EH (cell line): ENCODE measurements around the gene CEACAM8.
"Not testable (repeated sequence)": the region's sequence is repeated elsewhere in the genome, so short reads cannot be mapped to it uniquely, and the experiment has no call there.

ENCODE experiments used
- DNase-seq: peaks from one replicate; pipeline ENCODE4 v3.0.0-alpha.2; 2015; ENCODE audit warnings: low read depth

Gene CEACAM8

GRCh38 chr19:42594617-42595489, at the start of gene CEACAM8:
CEACAM8 (minus strand) TSS chr19:42594924; CDS start chr19:42594828, 96 bp downstream.
- no peak for DNase-seq

DNA sequence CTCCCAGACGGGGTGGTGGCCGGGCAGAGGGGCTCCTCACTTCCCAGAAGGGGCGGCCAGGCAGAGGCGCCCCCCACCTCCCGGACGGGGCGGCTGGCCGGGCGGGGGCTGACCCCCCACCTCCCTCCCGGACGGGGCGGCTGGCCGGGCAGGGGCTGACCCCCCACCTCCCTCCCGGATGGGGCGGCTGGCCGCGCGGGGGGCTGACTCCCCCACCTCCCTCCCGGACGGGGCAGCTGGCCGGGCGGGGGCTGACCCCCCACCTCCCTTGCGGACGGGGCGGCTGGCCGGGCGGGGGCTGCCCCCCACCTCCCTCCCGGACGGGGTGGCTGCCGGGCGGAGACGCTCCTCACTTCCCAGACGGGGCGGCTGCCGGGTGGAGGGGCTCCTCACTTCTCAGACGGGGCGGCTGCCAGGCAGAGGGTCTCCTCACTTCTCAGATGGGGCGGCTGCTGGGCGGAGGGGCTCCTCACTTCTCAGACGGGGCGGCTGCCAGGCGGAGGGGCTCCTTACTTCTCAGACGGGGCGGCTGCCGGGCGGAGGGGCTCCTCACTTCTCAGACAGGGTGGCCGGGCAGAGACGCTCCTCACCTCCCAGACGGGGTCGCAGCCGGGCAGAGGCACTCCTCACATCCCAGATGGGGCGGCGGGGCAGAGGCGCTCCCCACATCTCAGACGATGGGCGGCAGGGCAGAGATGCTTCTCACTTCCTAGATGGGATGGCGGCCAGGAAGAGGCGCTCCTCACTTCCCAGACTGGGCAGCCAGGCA, 44.8 kb upstream of the CEACAM8 start:
- DNase-seq, result not testable (repeated sequence)

DNA sequence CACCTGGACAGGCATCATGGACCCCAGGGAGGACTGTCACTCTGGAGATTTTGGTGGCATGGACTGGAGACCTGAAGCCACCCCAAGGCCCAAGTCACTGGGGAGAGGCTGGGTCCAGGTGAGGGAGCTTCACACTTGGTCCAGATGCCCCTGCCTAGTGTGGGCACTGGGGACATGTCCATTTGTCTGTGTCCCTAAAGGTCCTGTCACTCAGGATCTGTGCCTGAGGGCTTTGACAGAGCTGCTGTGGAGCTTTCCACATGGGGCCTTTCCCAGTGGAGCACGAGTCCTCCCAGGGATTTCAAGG, 40.5 kb upstream of the CEACAM8 start:
- DNase-seq, result no peak

- peak; percentile 52 for DNase-seq
Measured at GRCh38 chr19:42634409-42635232, 39.9 kb upstream of the CEACAM8 start.

DNA sequence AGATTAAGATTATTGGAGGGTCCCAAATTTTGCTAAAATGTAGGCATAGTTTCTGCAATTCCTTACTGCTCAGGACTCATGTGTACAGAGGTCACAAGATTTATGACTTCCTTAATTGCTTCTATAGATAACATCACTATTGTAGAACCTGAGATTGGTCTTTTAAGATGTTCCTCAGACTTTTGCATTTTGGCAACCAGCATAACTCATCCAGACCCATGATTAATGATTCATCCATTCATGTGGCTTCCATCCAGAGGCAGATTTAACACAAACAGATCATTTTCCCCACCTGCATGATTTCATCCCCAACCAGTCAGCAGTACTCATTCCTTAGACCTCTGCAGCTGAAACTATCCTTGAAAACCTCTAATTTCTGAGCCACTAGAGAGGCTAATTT, 34.5 kb upstream of the CEACAM8 start:
- no peak for DNase-seq

DNA sequence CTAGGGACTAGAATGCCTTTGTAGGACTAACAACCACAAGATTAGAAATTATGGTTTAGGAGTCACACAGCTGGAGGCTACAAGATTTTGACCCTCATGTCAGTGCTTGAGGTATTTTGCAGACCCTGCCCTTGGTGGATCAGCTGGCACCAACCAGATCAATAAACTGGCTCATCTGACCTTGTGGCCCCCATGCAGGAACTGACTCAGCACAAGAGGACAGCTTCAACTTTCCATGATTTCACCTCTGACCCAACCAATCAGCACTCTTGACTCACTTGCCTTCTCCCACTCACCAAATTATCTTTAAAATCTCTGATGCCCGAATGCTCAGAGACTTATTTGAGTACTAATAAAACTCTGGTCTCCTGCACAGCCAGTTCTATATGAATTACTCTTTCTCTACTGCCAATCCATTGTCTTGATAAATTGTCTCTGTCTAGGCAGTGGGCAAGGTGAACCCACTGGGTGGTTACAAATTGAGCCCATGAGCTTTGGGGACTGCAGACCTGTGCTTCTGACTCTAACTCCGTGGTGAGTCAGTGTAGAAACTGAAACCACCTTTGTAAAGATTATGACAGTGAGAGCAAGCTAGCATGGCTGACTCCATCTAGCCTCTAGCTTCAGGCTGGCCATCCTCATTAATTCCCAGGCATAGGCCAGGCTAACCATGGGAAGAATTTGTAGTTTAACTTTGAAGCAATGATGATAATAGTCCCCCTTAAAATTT, 33.9 kb upstream of the CEACAM8 start:
- no peak for DNase-seq

GRCh38 chr19:42627916-42628315, 33.2 kb upstream of the CEACAM8 start:
- no peak for DNase-seq

- DNase-seq, result no peak
Measured at GRCh38 chr19:42626181-42626580, 31.5 kb upstream of the CEACAM8 start.

DNA sequence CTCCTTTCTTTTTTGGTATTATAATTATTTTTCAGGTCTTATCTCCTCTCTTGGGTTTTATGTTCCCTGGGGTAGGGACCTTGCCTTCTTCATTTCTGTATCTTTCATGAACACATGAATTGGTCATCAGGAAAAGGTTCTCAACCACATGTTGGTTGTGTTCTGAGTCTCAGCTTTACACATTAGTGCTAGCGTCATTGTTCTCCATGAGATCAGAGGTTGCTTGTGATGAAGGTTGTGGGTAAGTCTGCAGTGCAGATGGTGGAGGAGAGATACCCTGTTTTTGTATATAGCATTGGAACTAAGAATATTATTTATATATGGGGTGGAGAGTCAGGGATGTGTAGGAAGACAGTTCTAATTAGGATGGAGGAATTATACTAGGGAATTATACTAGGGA, 24.5 kb upstream of the CEACAM8 start:
- no peak for DNase-seq

DNA sequence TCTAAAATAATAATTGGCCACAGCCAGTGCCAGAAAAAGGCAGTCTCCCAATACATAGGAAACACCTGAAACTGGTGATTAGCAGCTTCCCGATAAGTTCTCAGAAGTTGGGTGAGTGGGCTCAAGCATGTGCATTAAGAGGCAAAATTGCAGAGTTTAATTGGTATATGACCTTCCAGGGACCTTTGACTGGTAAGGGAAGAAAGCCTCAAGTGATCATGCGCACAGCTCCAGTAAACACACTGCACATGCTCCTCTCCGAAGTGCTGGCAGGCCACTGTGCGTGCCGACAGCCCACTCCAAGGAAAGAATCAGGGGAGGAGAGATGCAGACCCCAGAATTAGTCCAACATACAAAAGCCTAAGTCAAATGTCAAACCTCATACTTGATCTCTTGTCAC, 18.9 kb upstream of the CEACAM8 start:
- no peak for DNase-seq

DNA sequence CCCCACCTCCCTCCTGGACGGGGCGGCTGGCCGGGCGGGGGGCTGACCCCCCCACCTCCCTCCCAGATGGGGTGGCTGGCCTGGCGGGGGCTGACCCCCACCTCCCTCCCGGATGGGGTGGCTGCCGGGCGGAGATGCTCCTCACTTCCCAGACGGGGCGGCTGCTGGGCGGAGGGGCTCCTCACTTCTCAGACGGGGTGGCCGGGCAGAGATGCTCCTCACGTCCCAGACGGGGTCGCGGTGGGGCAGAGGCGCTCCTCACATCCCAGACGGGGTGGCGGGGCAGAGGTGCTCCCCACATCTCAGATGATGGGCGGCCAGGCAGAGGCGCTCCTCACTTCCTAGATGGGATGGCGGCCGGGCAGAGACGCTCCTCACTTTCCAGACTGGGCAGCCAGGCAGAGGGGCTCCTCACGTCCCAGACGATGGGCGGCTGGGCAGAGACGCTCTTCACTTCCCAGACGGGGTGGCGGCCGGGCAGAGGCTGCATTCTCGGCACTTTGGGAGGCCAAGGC, 15.7 kb upstream of the CEACAM8 start:
- not testable (repeated sequence) for DNase-seq

DNA sequence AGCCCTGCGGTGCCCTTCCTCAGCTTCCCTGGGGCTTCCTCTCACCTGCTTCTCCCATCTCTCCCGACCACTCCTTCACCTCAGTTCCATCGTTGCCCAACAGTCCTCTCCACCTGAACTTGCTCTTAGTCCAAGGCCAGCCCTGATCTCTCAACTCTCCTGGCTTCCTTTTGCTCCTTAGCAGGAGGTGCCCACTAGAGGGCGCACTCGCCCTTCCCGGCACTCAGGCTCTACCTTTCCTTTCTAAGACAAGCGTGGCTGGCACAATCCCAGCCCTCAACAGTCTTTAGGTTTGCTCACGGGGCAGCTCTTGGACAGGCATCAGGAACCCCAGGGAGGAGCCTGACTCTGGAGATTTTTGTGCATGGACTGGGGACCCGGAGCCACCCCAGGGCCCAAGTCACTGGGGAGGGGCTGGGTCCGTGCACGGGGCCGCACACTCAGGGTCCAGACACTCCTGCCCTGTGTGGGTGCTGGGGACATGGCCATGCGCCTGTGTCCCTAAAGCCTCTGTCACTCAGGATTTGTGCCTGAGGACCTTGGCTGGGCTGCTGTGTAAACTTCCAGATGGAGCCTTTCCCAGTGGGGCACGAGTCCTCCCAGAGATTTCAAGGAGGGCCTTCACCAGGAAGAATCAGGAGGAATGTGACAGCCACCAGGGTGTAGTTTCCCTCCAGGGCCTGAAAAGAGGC, 12.1 kb upstream of the CEACAM8 start:
- peak; percentile 50 for DNase-seq

GRCh38 chr19:42601811-42602443, 7.2 kb upstream of the CEACAM8 start:
- DNase-seq, result peak; percentile 61

DNA sequence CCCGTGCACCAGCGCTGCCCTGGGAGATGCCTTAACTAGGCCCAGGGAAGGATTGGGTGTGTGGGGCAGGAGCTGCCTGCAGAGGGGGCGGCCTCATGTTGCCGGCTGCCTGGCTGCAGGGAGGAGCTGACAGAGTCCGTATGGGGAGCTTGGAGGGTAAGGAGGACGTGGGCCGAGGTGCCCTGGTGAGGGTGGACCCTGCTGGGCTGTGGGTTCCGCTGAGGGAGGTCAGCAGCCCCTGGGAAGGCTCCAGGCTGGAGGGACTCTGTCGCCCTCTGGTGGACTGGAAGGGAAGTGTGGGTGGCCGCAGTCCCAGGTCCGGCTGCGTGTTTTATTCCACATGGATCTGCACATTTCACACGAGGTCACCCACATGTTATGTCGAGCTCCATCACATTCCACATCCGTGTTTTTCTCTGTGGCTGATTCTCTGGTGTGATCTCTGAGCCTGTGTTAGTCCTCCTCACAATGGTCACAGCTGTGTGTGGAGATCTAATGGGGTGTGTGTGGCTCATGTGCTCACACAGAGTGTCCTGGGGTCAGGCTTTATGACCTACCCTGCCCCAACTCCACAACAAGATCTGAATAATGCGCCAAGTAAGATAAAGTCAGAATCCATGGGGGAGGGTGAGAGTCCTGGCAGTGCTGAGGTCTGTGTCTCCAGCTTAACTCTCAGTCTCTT, 1.8 kb upstream of the CEACAM8 start:
- DNase-seq, result peak; percentile 28

DNA sequence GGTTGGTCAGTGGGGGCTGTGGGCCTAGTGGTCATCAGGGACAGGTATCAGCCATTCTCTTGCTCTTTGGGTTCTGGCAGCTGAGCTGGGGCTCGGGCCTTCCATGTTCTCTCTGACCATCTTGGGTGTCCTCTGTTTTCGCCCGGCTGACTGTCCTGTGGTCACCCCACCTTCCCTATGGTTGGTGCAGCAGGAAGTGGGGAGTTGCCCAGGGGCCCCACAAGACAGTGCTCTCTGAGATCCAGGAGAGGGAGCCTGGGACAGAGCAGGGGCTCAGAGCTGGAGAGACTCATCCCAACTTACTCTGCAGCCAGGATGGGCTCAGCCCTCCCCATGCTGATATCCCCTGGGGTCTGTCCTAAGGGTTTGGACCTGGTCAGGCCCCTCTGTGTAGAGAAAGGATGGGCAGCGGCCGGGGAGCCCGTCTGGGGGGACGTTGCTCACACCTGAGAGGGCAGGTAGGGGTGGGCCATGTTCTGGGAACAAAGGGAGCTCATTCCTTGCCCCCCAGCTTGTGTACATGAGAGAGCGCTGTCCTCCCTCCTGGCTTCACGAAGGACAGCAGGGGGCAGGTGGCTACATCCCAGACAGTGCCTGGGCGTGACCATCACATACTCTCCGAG, 937 bp upstream of the CEACAM8 start:
- DNase-seq, result no peak

DNA sequence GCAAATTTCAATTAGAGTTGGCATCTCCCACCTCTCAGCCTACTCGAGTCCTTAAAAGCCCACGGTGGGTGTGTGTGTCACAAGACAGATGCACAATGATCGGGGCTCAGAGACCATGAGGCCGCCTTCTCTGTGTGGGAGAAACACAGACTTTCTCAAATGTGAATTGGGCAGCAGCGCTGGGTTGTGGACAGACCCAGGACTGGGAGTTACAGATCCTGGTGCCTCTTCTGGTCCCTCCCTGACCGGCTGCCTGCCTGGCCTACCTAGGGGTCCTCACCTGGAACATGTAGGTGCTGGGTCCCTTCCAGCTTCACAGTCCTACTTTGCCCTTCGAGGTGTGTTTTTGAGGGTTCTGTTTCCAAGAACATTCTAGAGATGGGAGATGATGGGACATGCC, 4.9 kb downstream of the CEACAM8 start:
- DNase-seq, result no peak

- DNase-seq, result no peak
Measured at GRCh38 chr19:42584466-42584865, 10.3 kb downstream of the CEACAM8 start.

DNA sequence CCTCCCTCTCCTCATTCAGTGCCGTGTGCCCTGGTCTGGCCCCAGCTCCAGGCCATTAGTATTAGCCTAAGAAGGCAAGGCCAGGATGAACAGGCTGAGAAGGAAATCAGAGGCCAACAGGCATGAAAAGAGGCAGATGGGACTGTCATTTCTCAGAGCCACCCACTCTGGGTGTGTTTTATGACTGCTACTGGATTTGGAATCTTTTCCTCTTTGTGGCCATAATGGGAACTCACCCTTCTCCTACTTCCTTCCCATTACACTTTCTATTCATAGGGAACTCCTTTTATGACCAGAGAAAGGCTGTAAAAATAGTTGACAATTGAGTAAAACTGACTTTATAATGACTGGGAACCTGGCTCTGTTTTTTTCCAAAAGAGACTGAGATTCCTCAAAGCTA, 17.7 kb downstream of the CEACAM8 start:
- DNase-seq, result no peak

GRCh38 chr19:42576241-42576640, 18.5 kb downstream of the CEACAM8 start:
- no peak for DNase-seq
